Measurements from ENCODE around the gene LSM14B. TPM values are rescaled to one million over a fixed set of nuclear protein-coding genes. Genes with fewer than 3 reads are reported as not detected.

The LSM14B gene
- polyA plus RNA-seq (2013) = 38.6 and 39.1 TPM in 2 replicates

- no peak within 1 kb of the TSS for H2BK12ac ChIP-seq (ENCODE audit: low read length)
- H3K9me3 ChIP-seq (ENCODE audit: insufficient read depth, low read depth, low read length) = no peaks in the 10 kb centered on the region
- peak within 1 kb of the TSS; percentile 84 for H3K27ac ChIP-seq (ENCODE audit: low read depth, low read length)
- no CpG with 5 or more reads among the region's 124 CpGs for WGBS (ENCODE audit: extremely low coverage, insufficient coverage, insufficient read length)
- no peak within 1 kb of the TSS for H3K23ac ChIP-seq (ENCODE audit: low read length)
- peak within 1 kb of the TSS; percentile 87 for H3K4me2 ChIP-seq (ENCODE audit: low read length)
- H3K36me3 ChIP-seq (ENCODE audit: control insufficient read depth in 1 of 2, insufficient read depth in 2 of 2, low read length in 2 of 2) = peaks cover 21 to 23% of the 10 kb centered on the region in 2 experiments
- H4K91ac ChIP-seq (ENCODE audit: low read depth, low read length) = peak within 1 kb of the TSS; percentile 92
- peak within 1 kb of the TSS; percentile 87 for H4K12ac ChIP-seq (ENCODE audit: low read depth, low read length)
- H3K18ac ChIP-seq (ENCODE audit: low read length) = peak within 1 kb of the TSS; percentile 99
- peak within 1 kb of the TSS; percentile 83 for H4K8ac ChIP-seq (ENCODE audit: low read depth, low read length)
- DNase-seq = peak; percentile 98
- peak within 1 kb of the TSS; percentile 88 for H2BK120ac ChIP-seq (ENCODE audit: insufficient read depth, low read length, poor library complexity)
- H3K9ac ChIP-seq (ENCODE audit: low read length) = peak within 1 kb of the TSS; percentile 84
- peaks cover 13% of the 10 kb centered on the region in 2 experiments for H3K4me1 ChIP-seq (ENCODE audit: control insufficient read depth in 1 of 2, insufficient read depth in 2 of 2, low read length in 2 of 2)
- peak within 1 kb of the TSS; percentile 90 for H3K4ac ChIP-seq (ENCODE audit: low read depth, low read length)
- peak within 1 kb of the TSS; percentile 69 for H2AFZ ChIP-seq (ENCODE audit: insufficient read depth, low read length, poor library complexity)
- peaks cover 15% of the 10 kb centered on the region for H3K79me2 ChIP-seq (ENCODE audit: control insufficient read depth, insufficient read depth, low read length, poor library complexity)
- no peaks in the 10 kb centered on the region for H3K27me3 ChIP-seq (ENCODE audit: insufficient read depth, low read length)
- peak within 1 kb of the TSS; percentile 90 for H3K4me3 ChIP-seq (ENCODE audit: low read depth, low read length)
- H2BK5ac ChIP-seq (ENCODE audit: low read depth, low read length, poor library complexity) = peak within 1 kb of the TSS; percentile 81
- peak within 1 kb of the TSS; percentile 94 for H2AK5ac ChIP-seq (ENCODE audit: low read length)
- peaks cover 8% of the 10 kb centered on the region for H3K79me1 ChIP-seq (ENCODE audit: low read length)
- peak within 1 kb of the TSS; percentile 99 for H3K14ac ChIP-seq (ENCODE audit: low read length)
These were observed at the start of gene LSM14B for GRCh38 chr20:62121776-62122653. Gene LSM14B (plus strand): TSS chr20:62122475. CDS start chr20:62122667, 192 bp downstream.

GRCh38 chr20:62073323-62073722 lies 49.0 kb upstream of the LSM14B start:
- Histone ChIP-seq H3K4me1 (ENCODE audit: control insufficient read depth in 1 of 2, insufficient read depth in 2 of 2, low read length in 2 of 2) (no peaks in the 10 kb centered on the region), H3K79me1 (ENCODE audit: low read length) (no peaks in the 10 kb centered on the region), H3K23ac (ENCODE audit: low read length) (no peak overlapping the region), H3K18ac (ENCODE audit: low read length) (no peak overlapping the region), H2BK12ac (ENCODE audit: low read length) (no peak overlapping the region), H3K9ac (ENCODE audit: low read length) (no peak overlapping the region), H3K27ac (ENCODE audit: low read depth, low read length) (no peak overlapping the region), H2BK120ac (ENCODE audit: insufficient read depth, low read length, poor library complexity) (no peak overlapping the region), H3K4me3 (ENCODE audit: low read depth, low read length) (no peak overlapping the region), H3K79me2 (ENCODE audit: control insufficient read depth, insufficient read depth, low read length, poor library complexity) (no peaks in the 10 kb centered on the region), H3K27me3 (ENCODE audit: insufficient read depth, low read length) (no peaks in the 10 kb centered on the region), H4K12ac (ENCODE audit: low read depth, low read length) (no peak overlapping the region), H4K91ac (ENCODE audit: low read depth, low read length) (no peak overlapping the region), H2AFZ (ENCODE audit: insufficient read depth, low read length, poor library complexity) (no peak overlapping the region), H3K14ac (ENCODE audit: low read length) (no peak overlapping the region), H3K4me2 (ENCODE audit: low read length) (no peak overlapping the region), H3K36me3 (ENCODE audit: control insufficient read depth in 1 of 2, insufficient read depth in 2 of 2, low read length in 2 of 2) (no peaks in the 10 kb centered on the region), H2AK5ac (ENCODE audit: low read length) (no peak overlapping the region), H3K9me3 (ENCODE audit: insufficient read depth, low read depth, low read length) (peaks cover 10% of the 10 kb centered on the region), H3K4ac (ENCODE audit: low read depth, low read length) (no peak overlapping the region), H2BK5ac (ENCODE audit: low read depth, low read length, poor library complexity) (no peak overlapping the region), H4K8ac (ENCODE audit: low read depth, low read length) (no peak overlapping the region)
- WGBS (ENCODE audit: extremely low coverage, insufficient coverage, insufficient read length) = no CpG with 5 or more reads among the region's 5 CpGs
- no peak for DNase-seq

GRCh38 chr20:62079166-62079565 lies 43.1 kb upstream of the LSM14B start:
- no peak overlapping the region for H4K91ac ChIP-seq (ENCODE audit: low read depth, low read length)
- H3K23ac ChIP-seq (ENCODE audit: low read length) = no peak overlapping the region
- no peak overlapping the region for H2BK12ac ChIP-seq (ENCODE audit: low read length)
- no peak overlapping the region for H2BK120ac ChIP-seq (ENCODE audit: insufficient read depth, low read length, poor library complexity)
- H3K14ac ChIP-seq (ENCODE audit: low read length) = no peak overlapping the region
- no peak overlapping the region for H4K12ac ChIP-seq (ENCODE audit: low read depth, low read length)
- H3K18ac ChIP-seq (ENCODE audit: low read length) = no peak overlapping the region
- H2BK5ac ChIP-seq (ENCODE audit: low read depth, low read length, poor library complexity) = no peak overlapping the region
- H3K4me2 ChIP-seq (ENCODE audit: low read length) = no peak overlapping the region
- no peak overlapping the region for H3K4ac ChIP-seq (ENCODE audit: low read depth, low read length)
- H4K8ac ChIP-seq (ENCODE audit: low read depth, low read length) = no peak overlapping the region
- no peak overlapping the region for H2AFZ ChIP-seq (ENCODE audit: insufficient read depth, low read length, poor library complexity)
- no peaks in the 10 kb centered on the region for H3K79me1 ChIP-seq (ENCODE audit: low read length)
- H3K4me3 ChIP-seq (ENCODE audit: low read depth, low read length) = no peak overlapping the region
- no peaks in the 10 kb centered on the region for H3K79me2 ChIP-seq (ENCODE audit: control insufficient read depth, insufficient read depth, low read length, poor library complexity)
- no peaks in the 10 kb centered on the region for H3K36me3 ChIP-seq (ENCODE audit: control insufficient read depth in 1 of 2, insufficient read depth in 2 of 2, low read length in 2 of 2)
- H3K9me3 ChIP-seq (ENCODE audit: insufficient read depth, low read depth, low read length) = peaks cover 4% of the 10 kb centered on the region
- H2AK5ac ChIP-seq (ENCODE audit: low read length) = no peak overlapping the region
- no peak for DNase-seq
- no peaks in the 10 kb centered on the region for H3K4me1 ChIP-seq (ENCODE audit: control insufficient read depth in 1 of 2, insufficient read depth in 2 of 2, low read length in 2 of 2)
- no peak overlapping the region for H3K9ac ChIP-seq (ENCODE audit: low read length)
- no peaks in the 10 kb centered on the region for H3K27me3 ChIP-seq (ENCODE audit: insufficient read depth, low read length)
- no peak overlapping the region for H3K27ac ChIP-seq (ENCODE audit: low read depth, low read length)
- no CpG with 5 or more reads among the region's 1 CpG for WGBS (ENCODE audit: extremely low coverage, insufficient coverage, insufficient read length)

- H2AFZ ChIP-seq (ENCODE audit: insufficient read depth, low read length, poor library complexity) = no peak overlapping the region
- H2BK120ac ChIP-seq (ENCODE audit: insufficient read depth, low read length, poor library complexity) = no peak overlapping the region
- H3K4me2 ChIP-seq (ENCODE audit: low read length) = no peak overlapping the region
- peak overlapping the region; percentile 67 for H3K23ac ChIP-seq (ENCODE audit: low read length)
- no peak overlapping the region for H2BK5ac ChIP-seq (ENCODE audit: low read depth, low read length, poor library complexity)
- H3K4ac ChIP-seq (ENCODE audit: low read depth, low read length) = no peak overlapping the region
- H2AK5ac ChIP-seq (ENCODE audit: low read length) = no peak overlapping the region
- no peaks in the 10 kb centered on the region for H3K4me1 ChIP-seq (ENCODE audit: control insufficient read depth in 1 of 2, insufficient read depth in 2 of 2, low read length in 2 of 2)
- H2BK12ac ChIP-seq (ENCODE audit: low read length) = no peak overlapping the region
- no peak overlapping the region for H3K9ac ChIP-seq (ENCODE audit: low read length)
- no peak overlapping the region for H3K27ac ChIP-seq (ENCODE audit: low read depth, low read length)
- no peaks in the 10 kb centered on the region for H3K27me3 ChIP-seq (ENCODE audit: insufficient read depth, low read length)
- no peak overlapping the region for H4K8ac ChIP-seq (ENCODE audit: low read depth, low read length)
- no peak overlapping the region for H4K12ac ChIP-seq (ENCODE audit: low read depth, low read length)
- WGBS (ENCODE audit: extremely low coverage, insufficient coverage, insufficient read length) = no CpG with 5 or more reads among the region's 15 CpGs
- no peaks in the 10 kb centered on the region for H3K9me3 ChIP-seq (ENCODE audit: insufficient read depth, low read depth, low read length)
- no peak overlapping the region for H3K14ac ChIP-seq (ENCODE audit: low read length)
- H3K79me1 ChIP-seq (ENCODE audit: low read length) = no peaks in the 10 kb centered on the region
- no peak overlapping the region for H3K4me3 ChIP-seq (ENCODE audit: low read depth, low read length)
- no peak for DNase-seq
- H3K18ac ChIP-seq (ENCODE audit: low read length) = no peak overlapping the region
- H4K91ac ChIP-seq (ENCODE audit: low read depth, low read length) = no peak overlapping the region
- no peaks in the 10 kb centered on the region for H3K36me3 ChIP-seq (ENCODE audit: control insufficient read depth in 1 of 2, insufficient read depth in 2 of 2, low read length in 2 of 2)
- H3K79me2 ChIP-seq (ENCODE audit: control insufficient read depth, insufficient read depth, low read length, poor library complexity) = no peaks in the 10 kb centered on the region
These were observed 41.9 kb upstream of the LSM14B start for GRCh38 chr20:62080249-62080990.

Data from trophoblast cell (in vitro differentiated cells and primary cell).